HAP-1 (cell line): Measurements from ENCODE around the gene ENPEP.

Experiments used
- DNase-seq, 2 experiments: peaks; one replicate each; pipeline ENCODE4 v3.0.0-alpha.2; 2016 to 2020; ENCODE audit warnings: low spot score in 2 of 2
- H3K27me3 ChIP-seq: fragments of 250-450 bp; sonication (Bioruptor Pico); 2 replicates; pipeline ENCODE4 v1.5.1; 2020; ENCODE audit warnings: low read depth, mild to moderate bottlenecking, moderate library complexity
- H3K36me3 ChIP-seq: fragments of 250-450 bp; sonication (Bioruptor Pico); replicated peaks from 2 replicates; pipeline ENCODE4 v1.5.1; 2020; ENCODE audit warnings: mild to moderate bottlenecking
- H3K4me1 ChIP-seq: fragments of 250-450 bp; sonication (Bioruptor Pico); 2 replicates; pipeline ENCODE4 v1.5.1; 2020; ENCODE audit warnings: mild to moderate bottlenecking
- H3K4me3 ChIP-seq: fragments of 250-450 bp; sonication (Bioruptor Pico); 2 replicates; pipeline ENCODE4 v1.5.1; 2020; ENCODE audit warnings: mild to moderate bottlenecking, moderate library complexity
- H3K9me3 ChIP-seq: fragments of 250-450 bp; sonication (Bioruptor Pico); 2 replicates; pipeline ENCODE4 v1.5.1; 2020; ENCODE audit warnings: mild to moderate bottlenecking, moderate library complexity
- in situ Hi-C: fragments of 300-500 bp; cut with MboI; formaldehyde crosslinking; loops from 3 replicates; pipeline ENCODE4 v1.14.3; 2020; ENCODE audit warnings: low sequenced_read_pairs, inconsistent platforms, mixed read lengths

Gene ENPEP

GRCh38 chr4:110492522-110492921 lies 16.6 kb downstream of the ENPEP start:
- Histone ChIP-seq H3K4me1 (peaks cover 47% of the 10 kb centered on the region), H3K36me3 (no peaks in the 10 kb centered on the region), H3K27me3 (no peaks in the 10 kb centered on the region), H3K4me3 (no peak overlapping the region), H3K9me3 (no peaks in the 10 kb centered on the region)
- in situ Hi-C loops = no loop called here
- DNase-seq = no peak

GRCh38 chr4:110493520-110493919 lies 17.6 kb downstream of the ENPEP start:
- Histone ChIP-seq H3K9me3 (no peaks in the 10 kb centered on the region), H3K4me1 (peaks cover 39% of the 10 kb centered on the region), H3K27me3 (no peaks in the 10 kb centered on the region), H3K36me3 (no peaks in the 10 kb centered on the region), H3K4me3 (no peak overlapping the region)
- in situ Hi-C loops = no loop called here
- no peak for DNase-seq

GRCh38 chr4:110498420-110498819 lies 22.5 kb downstream of the ENPEP start:
- Histone ChIP-seq H3K4me1 (peaks cover 21% of the 10 kb centered on the region), H3K27me3 (no peaks in the 10 kb centered on the region), H3K4me3 (no peak overlapping the region), H3K36me3 (no peaks in the 10 kb centered on the region), H3K9me3 (0 out of 2 replicates have a peak, but pooled peaks cover 3% of the 10 kb centered on the region)
- in situ Hi-C loops = no loop called here
- DNase-seq = no peak

- peaks cover 21% of the 10 kb centered on the region for H3K4me1 ChIP-seq
- in situ Hi-C loops = no loop called here
- H3K9me3 ChIP-seq = 0 out of 2 replicates have a peak, but pooled peaks cover 3% of the 10 kb centered on the region
- H3K4me3 ChIP-seq = no peak overlapping the region
- H3K36me3 ChIP-seq = no peaks in the 10 kb centered on the region
- DNase-seq = no peak
- H3K27me3 ChIP-seq = no peaks in the 10 kb centered on the region
Observed at GRCh38 chr4:110499126-110499525, 23.2 kb downstream of the ENPEP start.

GRCh38 chr4:110501826-110502225 lies 25.9 kb downstream of the ENPEP start:
- no peaks in the 10 kb centered on the region for H3K36me3 ChIP-seq
- H3K27me3 ChIP-seq = no peaks in the 10 kb centered on the region
- peaks cover 8% of the 10 kb centered on the region for H3K4me1 ChIP-seq
- DNase-seq = no peak
- H3K4me3 ChIP-seq = no peak overlapping the region
- in situ Hi-C loops = loop anchor here (25.0 kb wide), 1 partner anchor 1090 kb away; no protein-coding TSS in a partner anchor
- H3K9me3 ChIP-seq = 0 out of 2 replicates have a peak, but pooled peaks cover 3% of the 10 kb centered on the region

- in situ Hi-C loops = loop anchor here (25.0 kb wide), 1 partner anchor 1091 kb away; no protein-coding TSS in a partner anchor
- no peak for DNase-seq
- Histone ChIP-seq H3K36me3 (no peaks in the 10 kb centered on the region), H3K9me3 (0 out of 2 replicates have a peak, but pooled peaks cover 3% of the 10 kb centered on the region), H3K27me3 (no peaks in the 10 kb centered on the region), H3K4me3 (no peak overlapping the region), H3K4me1 (peaks cover 8% of the 10 kb centered on the region)
Observed at GRCh38 chr4:110503270-110504083, 27.5 kb downstream of the ENPEP start.

- peaks cover 8% of the 10 kb centered on the region for H3K4me1 ChIP-seq
- no peak overlapping the region for H3K4me3 ChIP-seq
- DNase-seq = no peak
- 0 out of 2 replicates have a peak, but pooled peaks cover 3% of the 10 kb centered on the region for H3K9me3 ChIP-seq
- H3K36me3 ChIP-seq = no peaks in the 10 kb centered on the region
- in situ Hi-C loops = loop anchor here (25.0 kb wide), 1 partner anchor 1092 kb away; no protein-coding TSS in a partner anchor
- H3K27me3 ChIP-seq = no peaks in the 10 kb centered on the region
Observed at GRCh38 chr4:110504084-110504435, 28.1 kb downstream of the ENPEP start.

- no peak for DNase-seq
- peaks cover 8% of the 10 kb centered on the region for H3K4me1 ChIP-seq
- no peaks in the 10 kb centered on the region for H3K36me3 ChIP-seq
- no peak overlapping the region for H3K4me3 ChIP-seq
- in situ Hi-C loops = loop anchor here (5.0 to 25.0 kb wide), 2 partner anchors 188 to 1093 kb away; no protein-coding TSS in a partner anchor
- H3K27me3 ChIP-seq = no peaks in the 10 kb centered on the region
- H3K9me3 ChIP-seq = 0 out of 2 replicates have a peak, but pooled peaks cover 3% of the 10 kb centered on the region
Observed at GRCh38 chr4:110505440-110505839, 29.5 kb downstream of the ENPEP start.

- Histone ChIP-seq H3K4me3 (no peak overlapping the region), H3K4me1 (no peaks in the 10 kb centered on the region), H3K36me3 (no peaks in the 10 kb centered on the region), H3K27me3 (no peaks in the 10 kb centered on the region), H3K9me3 (no peaks in the 10 kb centered on the region)
- DNase-seq = peak in 1 of 2 experiments; percentile 69
- in situ Hi-C loops = loop anchor here (5.0 to 25.0 kb wide), 2 partner anchors 192 to 1097 kb away; no protein-coding TSS in a partner anchor
Observed at GRCh38 chr4:110508827-110509710, 33.1 kb downstream of the ENPEP start.

- Histone ChIP-seq H3K4me1 (no peaks in the 10 kb centered on the region), H3K4me3 (no peak overlapping the region), H3K27me3 (no peaks in the 10 kb centered on the region), H3K9me3 (no peaks in the 10 kb centered on the region), H3K36me3 (no peaks in the 10 kb centered on the region)
- in situ Hi-C loops = loop anchor here (25.0 kb wide), 1 partner anchor 1098 kb away; no protein-coding TSS in a partner anchor
- no peak for DNase-seq
Observed at GRCh38 chr4:110510277-110510676, 34.3 kb downstream of the ENPEP start.

- Histone ChIP-seq H3K27me3 (no peaks in the 10 kb centered on the region), H3K36me3 (no peaks in the 10 kb centered on the region), H3K4me3 (no peak overlapping the region), H3K4me1 (peaks cover 2% of the 10 kb centered on the region; the same call in 1 of the 2 replicates), H3K9me3 (no peaks in the 10 kb centered on the region)
- in situ Hi-C loops = loop anchor here (25.0 kb wide), 1 partner anchor 1099 kb away; no protein-coding TSS in a partner anchor
- peak in 1 of 2 experiments; percentile 75 for DNase-seq
Observed at GRCh38 chr4:110510955-110511544, 35.1 kb downstream of the ENPEP start.

- H3K27me3 ChIP-seq = no peaks in the 10 kb centered on the region
- no peak overlapping the region for H3K4me3 ChIP-seq
- H3K4me1 ChIP-seq = peaks cover 2% of the 10 kb centered on the region; the same call in 1 of the 2 replicates
- no peaks in the 10 kb centered on the region for H3K9me3 ChIP-seq
- in situ Hi-C loops = loop anchor here (25.0 kb wide), 1 partner anchor 1101 kb away; no protein-coding TSS in a partner anchor
- no peaks in the 10 kb centered on the region for H3K36me3 ChIP-seq
- no peak for DNase-seq
Observed at GRCh38 chr4:110512901-110513300, 36.9 kb downstream of the ENPEP start.

GRCh38 chr4:110514889-110515479 lies 39.0 kb downstream of the ENPEP start:
- no peaks in the 10 kb centered on the region for H3K9me3 ChIP-seq
- H3K4me3 ChIP-seq = no peak overlapping the region
- no peaks in the 10 kb centered on the region for H3K36me3 ChIP-seq
- no peaks in the 10 kb centered on the region for H3K27me3 ChIP-seq
- DNase-seq = peak in 1 of 2 experiments; percentile 57
- H3K4me1 ChIP-seq = peaks cover 2% of the 10 kb centered on the region; the same call in 1 of the 2 replicates
- in situ Hi-C loops = loop anchor here (5.0 to 25.0 kb wide), 2 partner anchors 508 to 1103 kb away; no protein-coding TSS in a partner anchor
